ENCODE data around the gene VDAC2.

VDAC2 gene

GRCh38 chr10:75243426-75243825 lies 32.8 kb downstream of the VDAC2 start:
- ChIA-PET CTCF (interaction anchor here (1.0 kb wide), 1 partner anchor 56 kb away, joined by 4 read pairs; no protein-coding TSS in a partner anchor), POLR2A (no interaction called here)

GRCh38 chr10:75244487-75245353 lies 34.1 kb downstream of the VDAC2 start:
- CTCF ChIA-PET: interaction anchor here (6.3 kb wide), 1 partner anchor 7 kb away, joined by 56 read pairs; the partner anchor contains the start of gene COMTD1
- TF ChIP-seq CTCF (IDR thresholded peaks at IDR 0.05; ENCODE audit: insufficient read depth, low read length, missing control alignments): no peak
- no peak overlapping the region for H3K4me3 ChIP-seq (ENCODE audit: low read depth, low read length)
- POLR2A ChIA-PET: no interaction called here
- no peak for DNase-seq (ENCODE audit: low read depth, low spot score)

More at GRCh38 chr10:75243426-75243825, 32.8 kb downstream of the VDAC2 start:
- no peak for TF ChIP-seq CTCF (IDR thresholded peaks at IDR 0.05; ENCODE audit: insufficient read depth, low read length, missing control alignments)
- no peak for DNase-seq (ENCODE audit: low read depth, low spot score)
- H3K4me3 ChIP-seq (ENCODE audit: low read depth, low read length): no peak overlapping the region

- TF ChIP-seq CTCF (IDR thresholded peaks at IDR 0.05; ENCODE audit: insufficient read depth, low read length, missing control alignments): no peak
- H3K4me3 ChIP-seq (ENCODE audit: low read depth, low read length): no peak overlapping the region
- POLR2A ChIA-PET: no interaction called here
Observed at GRCh38 chr10:75245354-75246250, 35.0 kb downstream of the VDAC2 start.

GRCh38 chr10:75246506-75246905 lies 35.9 kb downstream of the VDAC2 start:
- ChIA-PET CTCF (interaction anchor here (0.9 to 6.3 kb wide), 5 partner anchors 9 to 150 kb away, joined by 3 to 56 read pairs (median 4); partner anchors contain the start of gene COMTD1), POLR2A (no interaction called here)
- DNase-seq (ENCODE audit: low read depth, low spot score): no peak
- H3K4me3 ChIP-seq (ENCODE audit: low read depth, low read length): no peak overlapping the region
- no peak for TF ChIP-seq CTCF (IDR thresholded peaks at IDR 0.05; ENCODE audit: insufficient read depth, low read length, missing control alignments)

More at GRCh38 chr10:75245354-75246250, 35.0 kb downstream of the VDAC2 start:
- DNase-seq (ENCODE audit: low read depth, low spot score): no peak
- CTCF ChIA-PET: interaction anchor here (1.9 to 6.3 kb wide), 3 partner anchors 8 to 151 kb away, joined by 4 to 56 read pairs (median 11); partner anchors contain the start of gene COMTD1

GRCh38 chr10:75247797-75248196 lies 37.2 kb downstream of the VDAC2 start:
- POLR2A ChIA-PET: no interaction called here
- TF ChIP-seq CTCF (IDR thresholded peaks at IDR 0.05; ENCODE audit: insufficient read depth, low read length, missing control alignments): no peak
- DNase-seq (ENCODE audit: low read depth, low spot score): no peak
- CTCF ChIA-PET: interaction anchor here (1.2 to 6.3 kb wide), 4 partner anchors 11 to 149 kb away, joined by 3 to 56 read pairs (median 4); partner anchors contain the start of genes COMTD1 and SAMD8
- H3K4me3 ChIP-seq (ENCODE audit: low read depth, low read length): no peak overlapping the region
